NCI-H2227 (cell line): ENCODE measurements around the gene USP48.

Source experiments
- DNase-seq: peaks from one replicate; lab custom pipeline; 2025; ENCODE audit not compliant: unreplicated experiment; lab: John Stamatoyannopoulos, UW

USP48 gene

GRCh38 chr1:21752186-21752585 is 30.8 kb downstream of the USP48 start:
- DNase-seq, result no peak

GRCh38 chr1:21751281-21751680 is 31.7 kb downstream of the USP48 start:
- no peak for DNase-seq

- DNase-seq, result no peak
Observed at GRCh38 chr1:21750841-21751240, 32.1 kb downstream of the USP48 start.

- DNase-seq, result no peak
Observed at GRCh38 chr1:21749859-21750468, 33.0 kb downstream of the USP48 start.

GRCh38 chr1:21749109-21749508 is 33.8 kb downstream of the USP48 start:
- no peak for DNase-seq

GRCh38 chr1:21743476-21743875 is 39.5 kb downstream of the USP48 start:
- no peak for DNase-seq

- no peak for DNase-seq
Observed at GRCh38 chr1:21742578-21742977, 40.4 kb downstream of the USP48 start.

GRCh38 chr1:21741206-21741605 is 41.7 kb downstream of the USP48 start:
- no peak for DNase-seq

GRCh38 chr1:21736876-21737275 is 46.1 kb downstream of the USP48 start:
- no peak for DNase-seq

GRCh38 chr1:21736011-21736410 is 46.9 kb downstream of the USP48 start:
- no peak for DNase-seq

GRCh38 chr1:21734526-21734925 is 48.4 kb downstream of the USP48 start:
- no peak for DNase-seq

- DNase-seq, result no peak
Observed at GRCh38 chr1:21732664-21733063, 50.3 kb downstream of the USP48 start.

GRCh38 chr1:21725748-21726392 is 57.1 kb downstream of the USP48 start:
- no peak for DNase-seq

- no peak for DNase-seq
Observed at GRCh38 chr1:21724570-21724969, 58.4 kb downstream of the USP48 start.

GRCh38 chr1:21724098-21724497 is 58.9 kb downstream of the USP48 start:
- no peak for DNase-seq

GRCh38 chr1:21721295-21721985 is 61.5 kb downstream of the USP48 start:
- DNase-seq, result no peak

GRCh38 chr1:21716169-21716568 is 66.8 kb downstream of the USP48 start:
- no peak for DNase-seq

GRCh38 chr1:21707891-21708290 is 75.1 kb downstream of the USP48 start:
- DNase-seq, result no peak

- no peak for DNase-seq
Observed at GRCh38 chr1:21707086-21707840, 75.7 kb downstream of the USP48 start.

- DNase-seq, result no peak
Observed at GRCh38 chr1:21706151-21706835, 76.7 kb downstream of the USP48 start.

- DNase-seq, result no peak
Observed at GRCh38 chr1:21705303-21705980, 77.5 kb downstream of the USP48 start.
